Upper lobe of left lung (tissue), 4 donors: ENCODE data around the gene PRR22.

Experiments
- EP300 ChIP-seq, 4 donors: sonication (generic); formaldehyde crosslinking; IDR thresholded peaks; one replicate each; pipeline ENCODE4 v1.5.1; 2017; ENCODE audit warnings: antibody characterized with exemption in 4 of 4, control low read depth in 2 of 4
- POLR2A ChIP-seq, 4 donors: fragments of 450-650 bp; IDR thresholded peaks; one replicate each; pipeline ENCODE4 v1.5.1; 2016 to 2017; ENCODE audit warnings: antibody characterized with exemption in 4 of 4, mild to moderate bottlenecking in 2 of 4
- POLR2AphosphoS5 ChIP-seq, 2 donors: sonication (generic); formaldehyde crosslinking; IDR thresholded peaks; one replicate each; pipeline ENCODE4 v1.5.1; 2017; ENCODE audit warnings: antibody characterized with exemption in 2 of 2
- TF ChIP-seq, protein P1 (sequence below), 6 experiments: fragments of 450-650 bp in 4 of 6; fragments of 200-600 bp in 2 of 6; sonication (generic) in 2 of 6; IDR thresholded peaks; one replicate each; pipeline ENCODE4 v1.5.1; 2016 to 2019; ENCODE audit warnings: antibody characterized with exemption in 6 of 6

DNA sequence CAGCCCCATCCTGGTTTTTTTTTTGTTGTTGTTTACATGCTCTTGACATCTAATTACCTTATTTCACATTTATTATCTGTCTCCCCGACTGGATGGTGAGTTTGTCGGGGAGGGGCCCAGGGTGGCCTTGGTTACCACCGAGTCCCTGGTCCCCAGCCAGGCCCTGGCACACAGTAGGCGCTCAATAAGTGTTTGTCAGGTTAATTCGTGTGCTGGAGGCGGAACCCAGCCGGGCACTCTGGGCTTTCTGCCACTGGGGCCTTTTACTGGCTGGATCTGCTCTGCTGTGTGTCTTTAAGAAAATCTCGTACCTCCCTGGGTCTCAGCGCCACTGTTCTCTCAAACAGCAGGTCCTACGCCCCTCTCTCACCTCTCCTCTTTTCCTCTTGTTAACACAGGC lies 24.9 kb upstream of the PRR22 start:
- TF ChIP-seq, protein P1, sequence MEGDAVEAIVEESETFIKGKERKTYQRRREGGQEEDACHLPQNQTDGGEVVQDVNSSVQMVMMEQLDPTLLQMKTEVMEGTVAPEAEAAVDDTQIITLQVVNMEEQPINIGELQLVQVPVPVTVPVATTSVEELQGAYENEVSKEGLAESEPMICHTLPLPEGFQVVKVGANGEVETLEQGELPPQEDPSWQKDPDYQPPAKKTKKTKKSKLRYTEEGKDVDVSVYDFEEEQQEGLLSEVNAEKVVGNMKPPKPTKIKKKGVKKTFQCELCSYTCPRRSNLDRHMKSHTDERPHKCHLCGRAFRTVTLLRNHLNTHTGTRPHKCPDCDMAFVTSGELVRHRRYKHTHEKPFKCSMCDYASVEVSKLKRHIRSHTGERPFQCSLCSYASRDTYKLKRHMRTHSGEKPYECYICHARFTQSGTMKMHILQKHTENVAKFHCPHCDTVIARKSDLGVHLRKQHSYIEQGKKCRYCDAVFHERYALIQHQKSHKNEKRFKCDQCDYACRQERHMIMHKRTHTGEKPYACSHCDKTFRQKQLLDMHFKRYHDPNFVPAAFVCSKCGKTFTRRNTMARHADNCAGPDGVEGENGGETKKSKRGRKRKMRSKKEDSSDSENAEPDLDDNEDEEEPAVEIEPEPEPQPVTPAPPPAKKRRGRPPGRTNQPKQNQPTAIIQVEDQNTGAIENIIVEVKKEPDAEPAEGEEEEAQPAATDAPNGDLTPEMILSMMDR (IDR thresholded peaks at IDR 0.05) = no peak
- no peak for TF ChIP-seq POLR2AphosphoS5 (IDR thresholded peaks at IDR 0.05)
- TF ChIP-seq POLR2A (IDR thresholded peaks at IDR 0.05) = no peak
- no peak for TF ChIP-seq EP300 (IDR thresholded peaks at IDR 0.05)
